KOPT-K1 (cell line): Measurements from ENCODE around the gene PDE4C.

Source experiments
- H3K27ac ChIP-seq: fragments of 200-600 bp; sonication (generic); 2 replicates; pipeline ENCODE4 v1.5.1; 2016; ENCODE audit warnings: antibody characterized with exemption, mild to moderate bottlenecking, low read depth, low read length; ENCODE audit not compliant: poor library complexity, severe bottlenecking
- H3K36me3 ChIP-seq: fragments of 200-600 bp; sonication (generic); 2 replicates; pipeline ENCODE4 v1.5.1; 2017; ENCODE audit warnings: antibody characterized with exemption, mild to moderate bottlenecking, low read length, moderate library complexity; ENCODE audit not compliant: insufficient read depth
- H3K9me3 ChIP-seq: fragments of 200-600 bp; sonication (generic); 2 replicates; pipeline ENCODE4 v1.5.1; 2017; ENCODE audit warnings: antibody characterized with exemption, low read length, mild to moderate bottlenecking; ENCODE audit not compliant: insufficient read depth, poor library complexity, severe bottlenecking

Gene PDE4C

GRCh38 chr19:18202778-18203407 is 23.3 kb downstream of the PDE4C start:
- no peaks in the 10 kb centered on the region for H3K9me3 ChIP-seq
- peak overlapping the region; percentile 22 for H3K27ac ChIP-seq

GRCh38 chr19:18202397-18202777 is 23.9 kb downstream of the PDE4C start:
- H3K27ac ChIP-seq = no peak overlapping the region
- peaks cover 14% of the 10 kb centered on the region; the same call in 1 of the 2 replicates for H3K36me3 ChIP-seq
- H3K9me3 ChIP-seq = no peaks in the 10 kb centered on the region

More at GRCh38 chr19:18202778-18203407, 23.3 kb downstream of the PDE4C start:
- peaks cover 14% of the 10 kb centered on the region; the same call in 1 of the 2 replicates for H3K36me3 ChIP-seq

- no peaks in the 10 kb centered on the region for H3K9me3 ChIP-seq
- peaks cover 20% of the 10 kb centered on the region; the same call in 1 of the 2 replicates for H3K36me3 ChIP-seq
- no peak overlapping the region for H3K27ac ChIP-seq
Measured at GRCh38 chr19:18198374-18198773, 27.9 kb downstream of the PDE4C start.

- H3K36me3 ChIP-seq = peaks cover 20% of the 10 kb centered on the region; the same call in 1 of the 2 replicates
- H3K27ac ChIP-seq = no peak overlapping the region
- no peaks in the 10 kb centered on the region for H3K9me3 ChIP-seq
Measured at GRCh38 chr19:18197941-18198340, 28.3 kb downstream of the PDE4C start.

GRCh38 chr19:18197306-18197705 is 28.9 kb downstream of the PDE4C start:
- H3K9me3 ChIP-seq = no peaks in the 10 kb centered on the region
- peaks cover 20% of the 10 kb centered on the region; the same call in 1 of the 2 replicates for H3K36me3 ChIP-seq
- H3K27ac ChIP-seq = no peak overlapping the region

GRCh38 chr19:18196511-18196845 is 29.8 kb downstream of the PDE4C start:
- H3K27ac ChIP-seq = no peak overlapping the region
- H3K9me3 ChIP-seq = no peaks in the 10 kb centered on the region
- H3K36me3 ChIP-seq = peaks cover 20% of the 10 kb centered on the region; the same call in 1 of the 2 replicates

GRCh38 chr19:18194554-18195238 is 31.5 kb downstream of the PDE4C start:
- Histone ChIP-seq H3K9me3 (no peaks in the 10 kb centered on the region), H3K36me3 (peaks cover 20% of the 10 kb centered on the region; the same call in 1 of the 2 replicates), H3K27ac (no peak overlapping the region)

GRCh38 chr19:18194181-18194530 is 32.1 kb downstream of the PDE4C start:
- no peak overlapping the region for H3K27ac ChIP-seq
- H3K36me3 ChIP-seq = peaks cover 16% of the 10 kb centered on the region; the same call in 1 of the 2 replicates
- H3K9me3 ChIP-seq = no peaks in the 10 kb centered on the region

- Histone ChIP-seq H3K36me3 (peaks cover 12% of the 10 kb centered on the region; the same call in 1 of the 2 replicates), H3K9me3 (no peaks in the 10 kb centered on the region), H3K27ac (peak overlapping the region; percentile 64)
Measured at GRCh38 chr19:18193388-18194180, 32.7 kb downstream of the PDE4C start.

GRCh38 chr19:18192673-18193387 is 33.4 kb downstream of the PDE4C start, which contains the start of gene MPV17L2:
TSS of gene MPV17L2 (plus strand) at chr19:18193218. CDS start at chr19:18193282, 64 bp downstream.
- H3K27ac ChIP-seq = peak within 1 kb of the TSS; percentile 64
- H3K36me3 ChIP-seq = peaks cover 7% of the 10 kb centered on the region; the same call in 1 of the 2 replicates
- H3K9me3 ChIP-seq = no peaks in the 10 kb centered on the region

GRCh38 chr19:18191640-18192062 is 34.6 kb downstream of the PDE4C start:
- H3K27ac ChIP-seq = peak overlapping the region; percentile 48
- H3K36me3 ChIP-seq = peaks cover 7% of the 10 kb centered on the region; the same call in 1 of the 2 replicates
- no peaks in the 10 kb centered on the region for H3K9me3 ChIP-seq

- Histone ChIP-seq H3K36me3 (no peaks in the 10 kb centered on the region), H3K9me3 (no peaks in the 10 kb centered on the region), H3K27ac (no peak overlapping the region)
Measured at GRCh38 chr19:18190278-18190677, 36.0 kb downstream of the PDE4C start.

GRCh38 chr19:18185538-18185937 is 40.7 kb downstream of the PDE4C start:
- no peaks in the 10 kb centered on the region for H3K36me3 ChIP-seq
- H3K27ac ChIP-seq = no peak overlapping the region

GRCh38 chr19:18183529-18183928 is 42.7 kb downstream of the PDE4C start:
- H3K36me3 ChIP-seq = no peaks in the 10 kb centered on the region
- H3K9me3 ChIP-seq = no peaks in the 10 kb centered on the region
- no peak overlapping the region for H3K27ac ChIP-seq

More at GRCh38 chr19:18185538-18185937, 40.7 kb downstream of the PDE4C start:
- H3K9me3 ChIP-seq = no peaks in the 10 kb centered on the region
